Choroid plexus epithelial cell (primary cell): Measurements from ENCODE around the gene MRPS34.

Experiments
- DNase-seq: peaks from one replicate; pipeline ENCODE4 v3.0.0-alpha.2; 2010; ENCODE audit warnings: low read depth
- H3K4me3 ChIP-seq: 2 replicates; pipeline ENCODE4 v1.5.1; 2011; ENCODE audit warnings: low read depth, mild to moderate bottlenecking, control low read depth, low read length, moderate library complexity
- TF ChIP-seq, protein P1 (sequence below): conservative IDR thresholded peaks from 2 replicates; pipeline ENCODE4 v1.5.1; 2011; ENCODE audit warnings: low read depth, mild to moderate bottlenecking, control low read depth, inconsistent platforms, low read length, moderate library complexity

Gene MRPS34

DNA sequence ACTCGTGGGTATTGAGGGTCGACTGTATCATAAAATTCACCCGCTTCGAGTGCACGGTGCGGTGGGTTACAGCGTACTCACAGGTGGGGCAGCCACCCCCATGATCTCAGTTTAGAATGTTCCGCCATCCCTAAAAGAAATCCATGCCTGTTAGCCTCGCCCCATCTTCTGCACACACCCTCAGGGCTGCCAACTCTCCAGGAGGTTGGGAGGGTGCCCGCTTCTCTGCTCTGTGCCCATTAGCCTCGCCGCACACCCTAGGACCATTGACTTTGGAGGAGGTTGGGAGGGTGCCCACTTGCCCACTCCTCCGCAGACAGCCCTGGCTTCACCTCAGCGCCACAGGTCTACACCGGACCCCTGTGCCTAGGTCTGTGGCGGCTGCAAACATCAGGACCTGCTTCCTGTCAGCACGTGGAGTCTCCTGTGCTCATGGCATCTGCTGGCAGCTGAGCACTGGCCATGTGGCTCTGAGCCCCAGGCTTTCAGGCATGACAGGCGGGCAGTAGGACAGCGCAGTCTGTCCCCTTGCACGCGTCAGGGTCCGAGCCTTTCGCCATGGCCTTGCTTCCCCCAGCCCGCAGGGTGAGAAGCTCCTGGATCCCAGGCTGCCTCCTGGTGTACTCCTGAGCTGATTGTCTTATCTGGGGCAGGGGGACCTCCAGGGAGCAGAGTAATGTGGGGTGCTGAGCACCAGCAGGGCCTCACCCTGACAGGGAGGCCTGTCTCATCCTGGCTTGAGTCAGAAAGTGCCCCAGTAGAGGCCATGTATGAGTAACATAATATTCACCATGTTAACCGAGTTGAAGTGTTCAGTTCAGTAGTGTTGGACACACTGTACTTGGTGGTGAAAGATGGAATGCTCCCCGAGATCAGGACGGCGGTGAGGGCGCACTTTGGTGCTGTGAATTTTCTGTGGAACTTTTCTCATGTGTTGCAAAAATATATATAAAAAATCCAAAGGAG lies 23.5 kb downstream of the MRPS34 start:
- TF ChIP-seq, protein P1, sequence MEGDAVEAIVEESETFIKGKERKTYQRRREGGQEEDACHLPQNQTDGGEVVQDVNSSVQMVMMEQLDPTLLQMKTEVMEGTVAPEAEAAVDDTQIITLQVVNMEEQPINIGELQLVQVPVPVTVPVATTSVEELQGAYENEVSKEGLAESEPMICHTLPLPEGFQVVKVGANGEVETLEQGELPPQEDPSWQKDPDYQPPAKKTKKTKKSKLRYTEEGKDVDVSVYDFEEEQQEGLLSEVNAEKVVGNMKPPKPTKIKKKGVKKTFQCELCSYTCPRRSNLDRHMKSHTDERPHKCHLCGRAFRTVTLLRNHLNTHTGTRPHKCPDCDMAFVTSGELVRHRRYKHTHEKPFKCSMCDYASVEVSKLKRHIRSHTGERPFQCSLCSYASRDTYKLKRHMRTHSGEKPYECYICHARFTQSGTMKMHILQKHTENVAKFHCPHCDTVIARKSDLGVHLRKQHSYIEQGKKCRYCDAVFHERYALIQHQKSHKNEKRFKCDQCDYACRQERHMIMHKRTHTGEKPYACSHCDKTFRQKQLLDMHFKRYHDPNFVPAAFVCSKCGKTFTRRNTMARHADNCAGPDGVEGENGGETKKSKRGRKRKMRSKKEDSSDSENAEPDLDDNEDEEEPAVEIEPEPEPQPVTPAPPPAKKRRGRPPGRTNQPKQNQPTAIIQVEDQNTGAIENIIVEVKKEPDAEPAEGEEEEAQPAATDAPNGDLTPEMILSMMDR, result no peak
- peak; percentile 72 for DNase-seq
- H3K4me3 ChIP-seq, result no peak overlapping the region

DNA sequence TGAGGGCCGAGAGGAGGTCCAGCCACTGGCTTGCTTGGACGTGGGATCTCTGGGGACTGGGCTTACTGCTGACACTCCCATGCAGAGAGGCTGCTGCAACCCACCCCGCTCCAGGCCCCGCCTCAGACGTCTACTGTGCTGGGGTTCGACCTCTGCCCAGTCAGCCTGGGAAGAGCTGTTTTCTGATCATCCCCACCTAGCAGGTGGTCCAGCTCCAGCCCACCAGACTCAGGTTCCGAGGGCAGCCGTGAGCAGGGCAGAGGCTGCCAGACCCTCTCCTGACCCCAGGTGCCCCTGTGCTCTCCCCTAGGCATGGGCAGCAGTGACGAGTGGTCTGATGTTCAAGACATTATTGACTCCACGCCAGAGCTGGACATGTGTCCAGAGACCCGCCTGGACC lies 25.0 kb downstream of the MRPS34 start:
- TF ChIP-seq, protein P1, result no peak
- no peak overlapping the region for H3K4me3 ChIP-seq
- no peak for DNase-seq

- H3K4me3 ChIP-seq, result no peak overlapping the region
- TF ChIP-seq, protein P1, result no peak
- no peak for DNase-seq
Measured at GRCh38 chr16:1746693-1747195, 26.2 kb downstream of the MRPS34 start.

DNA sequence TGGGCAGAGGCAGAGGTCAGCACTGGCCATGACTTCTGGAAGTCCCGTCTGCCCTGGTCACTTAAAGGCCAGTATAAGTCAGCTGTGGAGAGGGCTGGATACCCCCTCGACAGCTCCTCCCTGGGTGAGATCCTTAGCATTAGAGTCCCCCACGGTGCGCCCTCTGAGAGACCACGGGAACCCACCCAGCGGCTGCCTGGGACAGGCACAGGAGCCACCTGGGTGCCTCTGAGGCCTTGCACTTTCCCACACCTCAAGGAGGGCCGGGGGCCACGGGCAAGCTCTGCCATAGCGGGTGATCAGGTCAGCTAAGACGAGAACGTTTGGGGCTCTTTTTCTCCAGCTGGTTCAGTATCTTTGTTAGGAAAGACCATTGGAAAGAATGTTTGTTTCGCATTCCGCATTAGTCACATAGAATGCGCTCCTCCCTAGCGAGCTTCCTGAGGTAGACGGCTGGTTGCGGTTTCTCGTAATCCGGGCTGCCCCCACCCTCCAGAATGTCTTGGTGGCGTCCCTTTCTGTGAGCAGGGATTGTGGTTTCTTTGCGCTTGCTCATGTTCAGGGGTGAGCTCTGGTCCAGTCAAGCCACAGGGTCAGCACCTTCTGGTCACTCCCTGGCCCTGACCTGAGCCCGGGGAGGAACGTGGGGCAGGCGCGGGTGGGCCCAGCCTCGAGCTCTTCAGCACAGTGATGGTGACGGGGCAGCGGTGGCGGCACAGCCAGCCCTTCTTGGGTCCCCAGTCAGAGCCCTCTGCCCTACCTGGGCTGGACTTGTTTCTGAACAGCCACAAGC lies 26.8 kb downstream of the MRPS34 start:
- DNase-seq, result peak; percentile 96
- TF ChIP-seq, protein P1, result no peak
- H3K4me3 ChIP-seq, result peak overlapping the region; percentile 13

DNA sequence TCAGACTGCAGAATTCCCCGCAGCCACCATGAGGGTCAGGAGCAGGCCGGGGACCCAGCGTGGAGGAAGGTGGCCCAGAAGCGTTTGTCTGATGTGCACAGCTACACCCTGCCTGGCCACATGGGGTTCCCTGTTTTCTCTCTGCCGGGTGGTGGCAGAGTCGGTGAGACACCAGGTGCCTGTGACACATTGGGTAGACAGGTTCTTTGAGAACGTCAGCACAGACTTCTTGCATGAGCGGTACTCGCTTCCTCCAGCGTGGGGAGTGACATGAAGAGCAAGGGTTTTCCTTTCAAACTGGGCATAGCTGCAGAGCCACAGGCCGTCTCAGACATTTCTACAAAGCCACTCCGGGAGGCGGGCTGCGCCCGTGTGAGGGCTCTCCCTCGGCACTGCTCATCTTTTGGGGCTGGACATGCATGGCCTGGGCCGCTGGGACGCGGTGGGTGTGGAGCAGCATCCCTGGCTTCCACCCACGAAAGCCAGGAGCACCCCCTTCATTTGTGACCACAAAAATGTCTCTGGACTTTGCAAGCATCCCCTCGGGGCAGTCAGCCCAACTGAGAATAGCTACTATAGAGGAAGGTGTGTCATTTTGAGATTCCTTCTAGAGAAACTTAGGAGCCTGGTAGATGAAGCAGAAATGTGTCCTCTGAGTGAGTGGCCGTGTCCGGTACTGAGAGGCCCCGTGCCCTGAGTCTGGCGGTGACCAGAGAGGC lies 27.6 kb downstream of the MRPS34 start:
- TF ChIP-seq, protein P1, result peak; percentile 4
- H3K4me3 ChIP-seq, result peak overlapping the region; percentile 13
- DNase-seq, result peak; percentile 78

GRCh38 chr16:1744338-1744840 lies 28.5 kb downstream of the MRPS34 start:
- H3K4me3 ChIP-seq, result no peak overlapping the region
- no peak for DNase-seq
- TF ChIP-seq, protein P1, result no peak
